K562 (cell line): ENCODE measurements around the gene TOMM40L. TPM values are rescaled to one million over a fixed set of nuclear protein-coding genes. Genes with fewer than 3 reads are reported as not detected.
A peak's percentile ranks its signal among the peaks of the same experiment; 100 is the strongest.

Source experiments
- ATAC-seq: fragments of 200-7000 bp; cut with Tn5 transposase; 3 replicates; pipeline ENCODE4 v1.9.1; 2020; ENCODE audit warnings: moderate library complexity
- BruUV-seq: library from RNA; stranded (reverse); fragments of 400-500 nt; replicated peaks from 2 replicates; lab custom pipeline; 2021; lab: Mats Ljungman, UMichigan
- CTCF ChIA-PET: fragments of 300-600 bp; formaldehyde crosslinking; extraction: SDS; loops from one replicate; lab custom pipeline; 2021; ENCODE audit warnings: low intra/inter-chr PET ratio; lab: Yijun Ruan, JAX
- POLR2A ChIA-PET: fragments of 300-600, 350-650 bp; sonication (Branson Sonifier 250); formaldehyde crosslinking; extraction: SDS; loops from one replicate; lab custom pipeline; 2021; ENCODE audit warnings: antibody characterized with exemption, inconsistent platforms; lab: Yijun Ruan, JAX
- DNase-seq, 4 experiments: peaks; one replicate each; pipeline versions ENCODE4 v3.0.0 to v3.0.0-alpha.2; 2011 to 2018; ENCODE audit warnings: low spot score in 3 of 4, mixed read lengths in 3 of 4; ENCODE audit errors: extremely low read depth in 1 of 4
- FAIRE-seq: peaks from 2 replicates; lab custom pipeline; 2011; peaks lifted over from hg19 to GRCh38; lab: Jason Lieb, UNC
- H2AFZ ChIP-seq: 2 replicates; pipeline ENCODE4 v1.6.0; 2011; ENCODE audit warnings: low read depth, low read length, control low read depth, inconsistent platforms
- H3K27ac ChIP-seq: fragments of 200-600 bp; 3 replicates; pipeline ENCODE4 v1.8.0; 2011; ENCODE audit warnings: low read depth, mild to moderate bottlenecking, control low read depth, inconsistent platforms, low read length, moderate library complexity, mixed read lengths; ENCODE audit errors: extremely low read depth
- H3K27me3 ChIP-seq, 2 experiments: fragments of 300-600 bp in 1 of 2; 2 replicates in 1 of 2; 3 replicates in 1 of 2; pipeline versions ENCODE4 v1.6.0 to v1.8.0; 2011; ENCODE audit warnings: inconsistent platforms in 2 of 2, low read length in 2 of 2, mild to moderate bottlenecking in 1 of 2, mixed read lengths in 1 of 2, moderate library complexity in 1 of 2; ENCODE audit not compliant: control insufficient read depth in 2 of 2, insufficient read depth in 2 of 2
- H3K36me3 ChIP-seq: fragments of 300-600 bp; 3 replicates; pipeline ENCODE4 v1.8.0; 2011; ENCODE audit warnings: mild to moderate bottlenecking, low read length, inconsistent platforms; ENCODE audit not compliant: control insufficient read depth, insufficient read depth
- H3K4me1 ChIP-seq, 2 experiments: fragments of 200-600 bp in 1 of 2; replicated peaks in 1 of 2; 2 replicates in 1 of 2; 3 replicates in 1 of 2; pipeline versions ENCODE4 v1.5.1 to v1.8.0; 2011; ENCODE audit warnings: inconsistent platforms in 2 of 2, low read length in 2 of 2, mild to moderate bottlenecking in 1 of 2, mixed read lengths in 1 of 2, moderate library complexity in 1 of 2; ENCODE audit not compliant: control insufficient read depth in 2 of 2, insufficient read depth in 2 of 2
- H3K4me2 ChIP-seq: 2 replicates; pipeline ENCODE4 v1.6.1; 2011; ENCODE audit warnings: low read length, control low read depth, inconsistent platforms, mixed read lengths; ENCODE audit not compliant: insufficient read depth
- H3K4me3 ChIP-seq: fragments of 200-600 bp; sonication (generic), shearing (Covaris generic); 2 replicates; pipeline ENCODE4 v1.5.1; 2016; ENCODE audit warnings: control low read depth, inconsistent platforms
- H3K79me2 ChIP-seq: fragments of 200-600 bp; 3 replicates; pipeline ENCODE4 v1.8.0; 2011; ENCODE audit warnings: low read length, inconsistent platforms; ENCODE audit not compliant: control insufficient read depth, insufficient read depth
- H3K9ac ChIP-seq, 2 experiments: 2 replicates each; pipeline versions ENCODE4 v1.6.0 to v1.6.1; 2011; ENCODE audit warnings: low read depth in 2 of 2, low read length in 2 of 2, control low read depth in 1 of 2, inconsistent platforms in 1 of 2, mild to moderate bottlenecking in 1 of 2, mixed read lengths in 1 of 2; ENCODE audit not compliant: insufficient read depth in 1 of 2
- H3K9me1 ChIP-seq: one replicate; pipeline ENCODE4 v1.6.0; 2011; ENCODE audit warnings: inconsistent platforms, mild to moderate bottlenecking, low read length, moderate library complexity; ENCODE audit not compliant: control insufficient read depth, insufficient read depth
- H3K9me3 ChIP-seq: replicated peaks from 2 replicates; pipeline ENCODE4 v1.5.1; 2011; ENCODE audit warnings: low read depth, low read length, inconsistent platforms; ENCODE audit not compliant: control insufficient read depth, insufficient read depth
- H4K20me1 ChIP-seq: replicated peaks from 2 replicates; pipeline ENCODE4 v1.6.1; 2011; ENCODE audit warnings: low read length, inconsistent platforms, mixed read lengths; ENCODE audit not compliant: control insufficient read depth, insufficient read depth
- BHLHE40 ChIP-seq: IDR thresholded peaks from 2 replicates; pipeline ENCODE4 v1.6.1; 2011; ENCODE audit warnings: low read length, improper control_type of control experiment
- CBFA2T2 ChIP-seq: fragments of 450-650 bp; conservative IDR thresholded peaks from 2 replicates; pipeline ENCODE4 v1.6.1; 2017; ENCODE audit warnings: mild to moderate bottlenecking
- CREBBP ChIP-seq: IDR thresholded peaks from one replicate; pipeline ENCODE4 v1.6.1; 2012; ENCODE audit warnings: low read depth, mild to moderate bottlenecking, control low read depth, inconsistent platforms, low read length
- E2F5 ChIP-seq: sonication (generic); formaldehyde crosslinking; IDR thresholded peaks from 2 replicates; pipeline ENCODE4 v1.8.0; 2022; ENCODE audit warnings: mild to moderate bottlenecking, missing genetic modification reagents
- E4F1 ChIP-seq: fragments of 250-450 bp; sonication (Bioruptor Pico); IDR thresholded peaks from 2 replicates; pipeline ENCODE4 v1.5.0; 2021; ENCODE audit warnings: mild to moderate bottlenecking, borderline replicate concordance
- ERF ChIP-seq: fragments of 450-650 bp; formaldehyde crosslinking; IDR thresholded peaks from 2 replicates; pipeline ENCODE4 v1.4.0; 2020; ENCODE audit warnings: mild to moderate bottlenecking, mixed read lengths
- ETS2 ChIP-seq: IDR thresholded peaks from 2 replicates; pipeline ENCODE4 v1.6.1; 2016; ENCODE audit warnings: borderline replicate concordance, missing genetic modification characterization, mild to moderate bottlenecking, moderate library complexity, missing compliant biosample characterization; ENCODE audit not compliant: poor library complexity, severe bottlenecking
- GABPA ChIP-seq: fragments of 200-800 bp; sonication (Bioruptor generic); conservative IDR thresholded peaks from 2 replicates; pipeline ENCODE4 v1.6.1; 2016; ENCODE audit warnings: low read depth, missing genetic modification characterization, missing compliant biosample characterization
- HNRNPL ChIP-seq: fragments of 200-400 bp; formaldehyde crosslinking; IDR thresholded peaks from 2 replicates; pipeline ENCODE4 v1.6.1; 2017; ENCODE audit warnings: low read depth, mild to moderate bottlenecking, low read length
- MAFK ChIP-seq: IDR thresholded peaks from 2 replicates; pipeline ENCODE4 v1.6.1; 2011; ENCODE audit warnings: low read length, improper control_type of control experiment
- MEF2D ChIP-seq: conservative IDR thresholded peaks from 2 replicates; pipeline ENCODE4 v1.6.1; 2016; ENCODE audit warnings: low read depth, missing genetic modification characterization, missing compliant biosample characterization
- NR2C1 ChIP-seq, 2 experiments: fragments of 450-650 bp; IDR thresholded peaks; 2 replicates each; pipeline ENCODE4 v1.6.1; 2017; ENCODE audit warnings: mild to moderate bottlenecking in 2 of 2, antibody characterized with exemption in 1 of 2, inconsistent platforms in 1 of 2, missing compliant biosample characterization in 1 of 2, missing genetic modification characterization in 1 of 2
- PHF20 ChIP-seq: fragments of 450-650 bp; IDR thresholded peaks from 2 replicates; pipeline ENCODE4 v1.6.1; 2018; ENCODE audit not compliant: partially characterized antibody
- PHTF2 ChIP-seq: fragments of 250-450 bp; sonication (Bioruptor Pico); IDR thresholded peaks from 2 replicates; pipeline ENCODE4 v1.5.0; 2021; ENCODE audit warnings: mild to moderate bottlenecking
- POLR2B ChIP-seq: fragments of 450-650 bp; IDR thresholded peaks from 2 replicates; pipeline ENCODE4 v1.6.1; 2018; ENCODE audit warnings: low read depth; ENCODE audit not compliant: partially characterized antibody
- PTTG1 ChIP-seq: fragments of 450-650 bp; IDR thresholded peaks from 2 replicates; pipeline ENCODE4 v1.6.1; 2016; ENCODE audit warnings: low read depth, mild to moderate bottlenecking, missing genetic modification characterization, missing compliant biosample characterization
- RFX1 ChIP-seq: fragments of 450-650 bp; IDR thresholded peaks from 2 replicates; pipeline ENCODE4 v1.6.1; 2016; ENCODE audit warnings: mild to moderate bottlenecking, moderate library complexity
- SAFB ChIP-seq: fragments of 200-400 bp; formaldehyde crosslinking; IDR thresholded peaks from 2 replicates; pipeline ENCODE4 v1.6.1; 2017; ENCODE audit warnings: low read depth, low read length, borderline replicate concordance
- THRB ChIP-seq: fragments of 450-650 bp; formaldehyde crosslinking; conservative IDR thresholded peaks from 2 replicates; pipeline ENCODE4 v1.4.0; 2022; ENCODE audit warnings: mild to moderate bottlenecking, missing genetic modification characterization
- ZEB2 ChIP-seq: fragments of 450-650 bp; IDR thresholded peaks from 2 replicates; pipeline ENCODE4 v1.6.1; 2016
- ZNF212 ChIP-seq: fragments of 450-650 bp; formaldehyde crosslinking; IDR thresholded peaks from 2 replicates; pipeline ENCODE4 v1.4.0; 2020; ENCODE audit warnings: mild to moderate bottlenecking
- WGBS: fragments of 100-300 bp; shearing (Covaris generic); methylation state at CpG from one replicate; pipeline ENCODE4 v1.1.6; 2016; ENCODE audit warnings: low coverage, mixed read lengths; ENCODE audit not compliant: insufficient coverage; ENCODE audit errors: missing lambda C conversion rate; 5-methylcytosine and 5-hydroxymethylcytosine counted together
- in situ Hi-C: fragments of 300-500 bp; cut with MboI; formaldehyde crosslinking; loops from 4 replicates; pipeline ENCODE4 v1.15.0; 2018; ENCODE audit warnings: inconsistent platforms, mixed read lengths
- intact Hi-C: fragments of 100-400 bp; cut with micrococcal nuclease; formaldehyde crosslinking; loops from 2 replicates; pipeline ENCODE4 v1.14.2; 2022
- polyA plus RNA-seq, 8 experiments: library from polyadenylated mRNA; depleted of rRNA in 4 of 8; stranded (reverse) in 5 of 8; unstranded in 3 of 8; fragments of >200 nt; fragmentation: Nextera tagmentation in 2 of 8; fragmentation: Illumina TruSeq in 1 of 8; extraction: Ambion mirVana in 2 of 8; extraction: Trizol in 1 of 8; gene quantifications; 2 replicates each; pipeline versions ENCODE4 v1.2.1 to v1.2.3, GENCODE V29; 2011 to 2014; ENCODE audit warnings: inconsistent platforms in 1 of 8, missing spikeins in 1 of 8
- total RNA-seq, 7 experiments: library from RNA; depleted of rRNA in 6 of 7; stranded (reverse); fragments of >200 nt in 6 of 7; fragmentation: Illumina TruSeq in 2 of 7; extraction: Trizol in 2 of 7; gene quantifications; 2 replicates each; pipeline versions ENCODE4 v1.2.1 to v1.2.3, GENCODE V29; 2011 to 2021; ENCODE audit warnings: low replicate concordance in 1 of 7

TOMM40L gene
- total and polyA plus RNA-seq, 9 of the 15 experiments (the other 6 are each of a cell fraction or from before 2014, with no cell fraction given): 9.6 to 33.6 (median 25.2) TPM

- H2AFZ ChIP-seq: no peak within 1 kb of the TSS
- H3K79me2 ChIP-seq: no peaks in the 10 kb centered on the region
- H3K36me3 ChIP-seq: peaks cover 45% of the 10 kb centered on the region
- H3K27ac ChIP-seq: no peak within 1 kb of the TSS
- H3K4me1 ChIP-seq: peaks cover 3 to 21% of the 10 kb centered on the region in 2 experiments; a peak in 4 of 5 replicates
- H3K9me3 ChIP-seq: no peaks in the 10 kb centered on the region
- in situ Hi-C loops: no loop called here
- H3K9me1 ChIP-seq: no peaks in the 10 kb centered on the region
- H3K27me3 ChIP-seq: no peaks in the 10 kb centered on the region
- no peak for FAIRE-seq
- DNase-seq: peak in 1 of 4 experiments; percentile 11
- 82% methylated on average over 9 of the region's 10 CpGs for WGBS
- H3K9ac ChIP-seq: no peak within 1 kb of the TSS; a peak in 1 of 4 replicates
- BruUV-seq: no TSS peak
- CTCF ChIA-PET: no interaction called here
- H3K4me2 ChIP-seq: no peak within 1 kb of the TSS
- intact Hi-C loops: no loop called here
- ATAC-seq: peak; percentile 15
- H3K4me3 ChIP-seq: no peak within 1 kb of the TSS
- POLR2A ChIA-PET: interaction anchor here (0.7 to 1.6 kb wide), 3 partner anchors 10 to 99 kb away, joined by 4 to 5 read pairs (median 4); partner anchors contain the start of genes SDHC and TOMM40L
- no peaks in the 10 kb centered on the region for H4K20me1 ChIP-seq
- TF ChIP-seq MEF2D (tag) (no peak), ZEB2 (no peak), PTTG1 (tag) (no peak), E4F1 (CRISPR knock-in tag) (no peak), POLR2B (no peak), HNRNPL (no peak), MAFK (no peak), BHLHE40 (no peak), PHF20 (no peak), CBFA2T2 (no peak), CREBBP (no peak), NR2C1 (IDR thresholded peaks at IDR 0.05) (no peak), NR2C1 (tag; IDR thresholded peaks at IDR 0.05) (no peak), PHTF2 (CRISPR knock-in tag) (no peak), RFX1 (no peak), ERF (CRISPR knock-in tag) (peak; percentile 55; the same call in 1 of the 2 replicates), SAFB (no peak), ETS2 (tag) (no peak), E2F5 (CRISPR knock-in tag) (no peak), GABPA (tag) (peak; percentile 50), THRB (CRISPR knock-in tag) (0 out of 2 replicates have a peak, but pooled peaks have one; percentile 25), ZNF212 (CRISPR knock-in tag) (no peak)
Observed at GRCh38 chr1:161215076-161215475, 10.8 kb upstream of the TOMM40L start, which contains the start of gene FCER1G. Gene FCER1G, plus strand, starts transcription at chr1:161215295. Its CDS starts 27 bp downstream, at chr1:161215322.
